Stimulated activated CD4-positive, alpha-beta T cell treated with anti-CD3 and anti-CD28 coated beads, Interleukin-2, amount 100 ng/mL, for 48 hours (primary cell): ENCODE measurements around the gene RUNX2.
"Not testable (repeated sequence)": the region's sequence is repeated elsewhere in the genome, so short reads cannot be mapped to it uniquely, and the experiment has no call there.

Experiments
- DNase-seq, 2 donors: peaks; one replicate each; pipeline ENCODE4 v3.0.0-alpha.2; 2020

Gene RUNX2

GRCh38 chr6:45462190-45463134, 134.3 kb downstream of the RUNX2 start:
- DNase-seq = no peak

DNA sequence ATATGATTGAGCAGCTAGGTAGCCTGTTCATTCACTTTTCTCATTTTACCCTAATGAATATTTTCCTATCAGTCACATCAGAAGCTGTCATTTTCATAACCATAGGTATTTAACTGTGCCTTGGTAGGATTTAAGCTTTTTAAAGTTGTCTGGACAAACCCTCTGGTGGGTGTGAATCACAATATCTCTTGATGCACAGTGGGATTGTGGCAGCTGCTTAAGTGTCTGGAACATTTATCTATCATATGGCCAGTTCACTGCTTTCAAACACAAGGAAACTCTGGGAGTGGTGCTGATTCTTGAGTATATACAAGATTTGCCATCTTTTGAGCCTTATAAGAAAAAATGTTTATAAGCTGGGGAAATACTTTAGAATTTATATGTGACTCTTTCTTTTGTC, 136.6 kb downstream of the RUNX2 start:
- no peak for DNase-seq

GRCh38 chr6:45466686-45467085, 138.6 kb downstream of the RUNX2 start:
- DNase-seq = no peak

- not testable (repeated sequence) for DNase-seq
Observed at GRCh38 chr6:45467417-45467816, 139.3 kb downstream of the RUNX2 start.

DNA sequence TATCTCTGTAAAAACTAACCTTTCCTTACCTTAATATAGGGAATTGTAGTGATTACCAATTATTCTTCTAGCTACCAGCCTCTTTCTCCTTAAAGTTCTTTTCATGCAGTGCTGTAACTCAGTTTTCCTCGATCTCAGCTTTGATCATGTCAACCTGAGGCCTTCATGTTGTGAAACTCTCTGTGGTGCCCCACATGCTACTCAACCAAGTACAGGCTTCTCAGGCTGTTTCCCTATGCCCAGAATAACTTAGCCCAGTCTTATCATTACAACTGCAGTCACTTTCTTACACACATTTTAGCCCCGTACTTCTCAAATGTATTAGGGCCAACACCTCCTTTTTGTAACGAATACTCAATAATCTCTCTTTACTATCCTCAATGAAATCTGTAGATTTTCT, 139.7 kb downstream of the RUNX2 start:
- DNase-seq = no peak

- DNase-seq = no peak
Observed at GRCh38 chr6:45469663-45470062, 141.5 kb downstream of the RUNX2 start.

DNA sequence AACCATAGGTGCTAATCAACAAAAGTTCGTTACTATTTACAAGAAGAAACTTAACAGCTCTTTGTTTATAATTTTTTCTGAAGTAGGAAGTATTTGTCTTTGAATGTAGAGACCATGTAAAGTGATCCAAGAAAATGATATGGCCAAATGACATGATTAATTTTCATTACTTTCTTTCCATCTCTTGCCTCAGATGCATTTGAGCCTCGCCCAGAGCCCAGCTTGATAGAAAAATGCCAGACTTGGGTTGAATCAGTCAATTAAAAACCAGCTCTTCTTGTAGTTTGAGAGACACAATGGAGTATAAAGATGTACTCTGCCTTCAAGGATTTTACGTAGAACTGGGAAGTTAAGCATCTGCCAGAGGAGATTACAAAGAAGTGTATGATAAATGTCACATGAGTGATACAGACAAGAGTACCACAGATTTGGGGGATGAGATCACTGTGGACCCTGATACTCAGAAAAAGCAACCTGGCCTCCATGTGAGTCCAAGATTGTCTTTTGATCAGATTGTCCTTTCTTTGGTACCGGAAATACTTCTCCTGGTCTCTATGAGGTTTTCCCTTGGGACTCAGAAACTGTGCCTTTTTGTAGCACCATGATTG, 142.1 kb downstream of the RUNX2 start:
- DNase-seq = no peak

DNA sequence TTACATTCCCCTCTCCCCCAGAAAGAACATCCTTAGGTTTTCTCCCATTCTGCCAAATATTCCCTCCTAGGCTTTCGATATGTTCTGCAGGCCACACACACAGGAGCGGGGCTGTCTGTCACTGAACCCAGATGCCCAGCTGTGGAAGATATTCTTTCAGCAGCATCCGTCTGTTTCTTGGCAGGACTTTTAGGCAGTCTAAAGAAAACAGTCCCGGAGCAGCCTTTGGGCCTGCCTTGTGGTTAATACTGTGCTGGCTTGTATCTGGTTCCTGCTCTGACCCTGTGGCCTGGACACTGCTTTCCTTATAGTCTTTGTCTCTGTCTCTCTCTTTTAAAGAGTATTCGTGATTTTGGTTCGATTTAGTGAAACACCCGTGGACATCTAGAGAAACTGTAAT, 144.3 kb downstream of the RUNX2 start:
- DNase-seq = no peak

DNA sequence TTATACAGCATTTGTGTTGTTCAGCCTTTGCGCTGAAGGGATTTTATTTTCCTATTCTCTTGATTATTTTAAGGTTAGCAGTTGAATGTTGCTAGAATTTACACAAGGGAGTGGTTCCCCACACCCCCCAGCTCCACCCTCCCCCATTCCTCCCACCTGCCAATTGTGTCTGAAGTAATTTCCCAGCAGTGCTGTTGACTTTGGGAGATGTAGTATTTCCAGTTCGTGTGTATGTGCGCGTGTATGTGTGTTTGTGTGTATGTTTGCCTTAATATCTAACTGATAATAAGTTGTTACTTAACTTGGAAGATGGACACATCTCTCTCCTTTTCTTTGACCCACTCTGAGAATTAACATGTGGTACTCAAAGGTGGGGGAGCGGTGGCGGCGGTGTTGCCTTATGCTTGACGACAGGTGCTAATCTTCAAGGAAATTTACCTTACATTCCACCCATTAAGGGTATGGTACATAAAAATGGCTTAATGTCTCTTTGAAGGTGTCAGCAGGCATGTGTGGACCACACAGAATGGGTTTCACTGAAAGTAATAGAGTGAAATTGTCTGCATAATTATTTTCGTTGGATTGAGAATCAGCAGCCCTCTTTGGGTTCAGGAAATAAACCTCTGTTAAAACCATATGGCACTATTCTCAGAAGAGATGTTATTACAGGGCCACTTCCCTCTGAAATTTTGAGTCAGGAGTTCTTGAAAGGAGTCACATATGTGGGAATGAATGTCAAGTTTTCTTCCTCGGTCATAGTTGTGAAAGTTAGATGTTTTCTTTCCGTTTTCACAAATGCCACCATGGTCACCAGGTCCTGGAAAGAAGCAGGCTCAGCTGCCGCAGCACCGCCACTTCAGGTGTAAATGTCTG, 145.2 kb downstream of the RUNX2 start:
- no peak for DNase-seq

- no peak for DNase-seq
Observed at GRCh38 chr6:45474376-45474775, 146.2 kb downstream of the RUNX2 start.

GRCh38 chr6:45476341-45476740, 148.2 kb downstream of the RUNX2 start:
- no peak for DNase-seq

GRCh38 chr6:45477278-45477677, 149.1 kb downstream of the RUNX2 start:
- no peak for DNase-seq

DNA sequence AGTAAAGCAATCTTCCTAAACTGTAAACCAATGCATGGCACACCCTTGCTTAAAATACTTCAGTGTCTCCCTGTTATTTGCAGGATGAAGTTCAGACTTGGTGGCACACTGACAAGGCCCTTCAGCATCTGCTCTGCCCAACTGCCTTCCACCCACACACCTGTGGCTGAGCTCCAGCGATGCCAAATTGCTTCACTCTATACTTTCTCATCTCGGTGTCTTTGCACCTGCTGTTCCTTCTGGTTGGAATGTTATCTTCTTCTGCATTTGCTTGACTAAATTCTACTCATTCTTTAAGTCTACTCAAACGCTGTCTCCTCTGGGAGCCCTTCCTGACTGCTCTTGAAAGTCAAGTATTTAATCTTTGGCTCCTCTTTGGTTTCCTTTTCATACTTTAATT, 149.7 kb downstream of the RUNX2 start:
- no peak for DNase-seq

GRCh38 chr6:45478240-45478639, 150.1 kb downstream of the RUNX2 start:
- no peak for DNase-seq

- no peak for DNase-seq
Observed at GRCh38 chr6:45479834-45480751, 152.0 kb downstream of the RUNX2 start.

- no peak for DNase-seq
Observed at GRCh38 chr6:45480752-45481415, 152.8 kb downstream of the RUNX2 start.

DNA sequence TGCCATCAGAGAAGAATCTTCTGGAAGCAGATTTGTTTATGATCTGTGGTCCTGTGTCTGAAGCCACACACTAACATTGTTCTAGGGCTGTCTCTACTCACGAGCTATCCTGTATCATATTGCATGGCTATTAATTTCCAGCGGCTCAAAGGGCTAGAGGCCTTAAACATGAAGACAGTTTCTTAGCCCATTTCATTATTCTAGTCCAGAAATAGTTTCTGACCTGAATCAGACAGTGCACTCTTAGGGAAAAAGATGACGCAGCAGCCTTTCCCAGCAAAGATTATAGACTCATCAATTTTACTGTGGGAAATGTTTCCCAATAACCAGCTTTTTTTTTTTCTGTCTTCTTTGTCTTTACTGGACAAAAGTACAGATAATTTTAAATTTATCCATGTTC, 154.9 kb downstream of the RUNX2 start:
- DNase-seq = no peak

DNA sequence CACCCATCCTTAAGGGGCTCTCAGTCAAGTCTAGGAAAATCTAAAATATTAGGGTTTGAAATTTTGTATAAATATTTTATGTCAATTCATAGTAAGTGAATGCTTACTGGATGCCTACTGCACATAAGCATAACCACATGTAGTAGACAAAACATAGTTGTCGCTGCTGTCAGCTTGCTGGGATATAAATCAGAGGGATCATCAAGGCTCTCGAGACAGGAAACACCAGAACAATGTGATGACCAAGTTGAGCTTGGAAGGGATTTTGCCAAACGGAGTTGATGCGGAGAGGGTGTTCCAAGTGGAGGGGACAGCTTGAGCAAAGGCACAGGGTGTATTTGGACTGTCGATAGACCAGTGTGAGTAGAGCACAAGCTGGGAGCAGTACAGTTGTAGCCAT, 155.4 kb downstream of the RUNX2 start:
- no peak for DNase-seq

DNA sequence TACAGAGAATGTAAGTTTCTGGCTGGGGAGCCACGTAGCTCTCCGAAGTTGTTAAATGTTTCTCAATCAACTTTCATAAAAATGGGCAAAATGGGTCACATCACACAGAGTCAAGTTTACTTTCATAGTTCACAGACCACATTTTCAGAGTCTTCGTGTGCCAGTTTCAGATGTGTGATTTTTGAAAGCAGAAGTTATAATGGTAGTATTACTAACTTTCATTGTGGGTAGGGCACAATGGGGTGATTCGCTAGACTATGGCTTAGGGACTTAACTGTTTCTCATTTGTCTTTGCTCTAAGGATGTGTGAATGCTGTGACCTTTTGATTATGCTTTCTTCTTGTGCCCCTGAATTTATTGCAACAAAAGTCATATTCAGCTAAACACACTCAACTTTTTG, 158.6 kb downstream of the RUNX2 start:
- no peak for DNase-seq

DNA sequence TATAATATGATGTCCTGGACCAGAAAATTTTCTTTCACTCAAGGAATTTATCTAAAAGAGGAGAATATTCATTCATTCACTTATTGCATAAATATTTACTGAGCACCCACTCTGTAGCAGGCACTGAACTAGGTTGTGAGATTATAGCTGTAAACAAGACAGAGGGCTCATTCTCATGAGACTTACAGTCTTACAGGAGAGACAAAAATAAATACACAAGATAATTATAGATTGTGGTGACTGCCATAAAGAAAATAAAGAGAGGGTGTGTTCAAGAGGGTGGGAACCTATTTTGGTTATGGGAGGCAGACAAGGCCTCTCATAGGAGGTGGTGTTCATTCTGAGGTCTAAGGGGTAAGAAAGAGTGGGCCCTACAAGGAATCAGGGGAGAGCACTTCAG, 159.5 kb downstream of the RUNX2 start:
- no peak for DNase-seq

DNA sequence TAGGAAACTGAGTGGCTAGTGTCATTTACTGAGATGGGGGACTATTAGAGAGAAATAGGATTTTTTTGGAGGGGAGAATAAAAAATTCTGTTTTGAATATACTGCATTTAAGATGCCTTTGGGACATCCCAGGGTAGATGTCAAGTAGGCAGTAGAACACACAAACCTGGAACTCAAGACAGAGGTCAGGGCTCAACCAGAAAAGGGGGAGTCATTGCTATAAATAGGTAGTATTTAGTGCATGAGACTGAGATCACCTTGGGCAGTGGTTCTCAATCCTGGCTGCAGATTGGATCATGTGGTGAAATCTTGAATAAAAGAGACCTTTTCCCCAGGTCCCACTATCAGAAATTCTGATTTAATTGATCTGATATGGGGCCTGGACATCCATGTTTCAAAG, 160.1 kb downstream of the RUNX2 start:
- DNase-seq = no peak

DNA sequence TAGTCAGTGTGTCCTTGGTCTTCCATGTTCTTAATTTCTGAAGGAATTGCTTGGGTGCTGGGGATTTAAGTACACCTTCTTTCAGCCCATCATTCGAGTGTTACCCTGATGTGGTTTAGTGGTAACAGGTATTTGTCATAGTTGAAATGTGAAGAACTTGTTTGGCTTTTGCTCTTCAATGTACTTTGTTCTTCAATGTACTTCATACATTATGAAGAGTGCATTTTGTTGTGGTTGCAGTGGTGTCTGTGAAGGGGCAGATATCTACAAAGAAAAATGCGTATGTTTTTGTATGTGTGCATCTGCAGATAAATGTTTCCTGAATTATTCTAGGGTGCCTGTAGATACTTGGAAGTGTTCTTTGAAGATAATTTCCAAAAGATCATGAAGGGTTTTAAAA, 160.8 kb downstream of the RUNX2 start:
- DNase-seq = no peak
